NB4 (cell line): ENCODE data around the gene KIAA0930.

ENCODE experiments used
- CTCF ChIP-seq: IDR thresholded peaks from one replicate; pipeline ENCODE4 v1.5.1; 2012; ENCODE audit warnings: low read depth, low read length
- MYC ChIP-seq: IDR thresholded peaks from 2 replicates; pipeline ENCODE4 v1.6.1; 2011; ENCODE audit warnings: low read depth, low read length
- POLR2A ChIP-seq: IDR thresholded peaks from 2 replicates; pipeline ENCODE4 v1.6.1; 2011; ENCODE audit warnings: mild to moderate bottlenecking; ENCODE audit not compliant: insufficient read length; ENCODE audit errors: extremely low read depth
- TF ChIP-seq, protein P1 (sequence below): IDR thresholded peaks from 2 replicates; pipeline ENCODE4 v1.6.1; 2011; ENCODE audit warnings: low read depth, low read length

DNA sequence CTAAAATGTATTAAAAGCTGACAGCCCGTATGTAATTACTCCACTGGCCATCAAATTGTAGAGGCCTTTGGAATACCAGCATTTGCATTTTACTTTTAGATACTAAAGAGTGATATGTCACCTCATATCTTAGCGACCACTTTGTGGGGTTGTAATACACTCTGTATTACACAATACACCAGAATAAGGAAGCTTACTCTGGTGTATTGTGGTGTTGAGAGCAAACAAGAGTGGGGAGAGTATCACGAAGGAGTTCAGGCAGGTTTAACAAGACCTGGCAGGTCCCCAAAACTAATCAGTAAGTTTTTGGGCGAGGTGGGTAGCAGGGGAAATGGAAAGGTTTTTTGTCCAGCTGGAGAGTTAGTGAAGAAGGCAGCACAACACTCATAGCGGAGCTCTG is 73.8 kb downstream of the KIAA0930 start:
- TF ChIP-seq CTCF (no peak), MYC (no peak), POLR2A (no peak)
- TF ChIP-seq, protein P1, sequence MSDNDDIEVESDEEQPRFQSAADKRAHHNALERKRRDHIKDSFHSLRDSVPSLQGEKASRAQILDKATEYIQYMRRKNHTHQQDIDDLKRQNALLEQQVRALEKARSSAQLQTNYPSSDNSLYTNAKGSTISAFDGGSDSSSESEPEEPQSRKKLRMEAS = no peak
